HG02884 (cell line): Measurements from ENCODE around the gene B4GALT2.

Experiments
- ATAC-seq: cut with Tn5 transposase; IDR thresholded peaks from one replicate; pipeline ENCODE4 v1.9.1; 2021; ENCODE audit warnings: mild to moderate bottlenecking, moderate library complexity; ENCODE audit not compliant: unreplicated experiment

Gene B4GALT2

GRCh38 chr1:43978551-43979260 is at the start of gene B4GALT2:
B4GALT2 (plus strand) TSS chr1:43979210; CDS start chr1:43981161, 1,951 bp downstream.
- ATAC-seq = no peak

GRCh38 chr1:43930168-43930948 is 48.7 kb upstream of the B4GALT2 start:
- no peak for ATAC-seq

DNA sequence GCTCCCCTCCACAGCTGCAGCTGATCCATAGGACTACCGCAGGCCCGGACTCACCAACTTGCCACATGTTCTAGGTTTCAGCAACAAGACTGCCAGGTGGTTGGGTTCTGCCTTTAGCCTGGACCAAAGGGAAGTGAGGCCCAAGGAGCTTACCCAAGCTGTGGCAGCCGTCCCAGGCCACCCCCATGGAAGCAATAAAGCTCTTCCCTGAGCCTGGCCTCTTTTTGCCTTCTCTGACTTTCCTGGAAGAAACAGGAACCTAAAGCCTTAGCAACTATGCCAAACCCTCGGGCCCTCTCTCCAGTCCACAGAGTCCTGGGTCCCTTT is 48.1 kb upstream of the B4GALT2 start:
- no peak for ATAC-seq

DNA sequence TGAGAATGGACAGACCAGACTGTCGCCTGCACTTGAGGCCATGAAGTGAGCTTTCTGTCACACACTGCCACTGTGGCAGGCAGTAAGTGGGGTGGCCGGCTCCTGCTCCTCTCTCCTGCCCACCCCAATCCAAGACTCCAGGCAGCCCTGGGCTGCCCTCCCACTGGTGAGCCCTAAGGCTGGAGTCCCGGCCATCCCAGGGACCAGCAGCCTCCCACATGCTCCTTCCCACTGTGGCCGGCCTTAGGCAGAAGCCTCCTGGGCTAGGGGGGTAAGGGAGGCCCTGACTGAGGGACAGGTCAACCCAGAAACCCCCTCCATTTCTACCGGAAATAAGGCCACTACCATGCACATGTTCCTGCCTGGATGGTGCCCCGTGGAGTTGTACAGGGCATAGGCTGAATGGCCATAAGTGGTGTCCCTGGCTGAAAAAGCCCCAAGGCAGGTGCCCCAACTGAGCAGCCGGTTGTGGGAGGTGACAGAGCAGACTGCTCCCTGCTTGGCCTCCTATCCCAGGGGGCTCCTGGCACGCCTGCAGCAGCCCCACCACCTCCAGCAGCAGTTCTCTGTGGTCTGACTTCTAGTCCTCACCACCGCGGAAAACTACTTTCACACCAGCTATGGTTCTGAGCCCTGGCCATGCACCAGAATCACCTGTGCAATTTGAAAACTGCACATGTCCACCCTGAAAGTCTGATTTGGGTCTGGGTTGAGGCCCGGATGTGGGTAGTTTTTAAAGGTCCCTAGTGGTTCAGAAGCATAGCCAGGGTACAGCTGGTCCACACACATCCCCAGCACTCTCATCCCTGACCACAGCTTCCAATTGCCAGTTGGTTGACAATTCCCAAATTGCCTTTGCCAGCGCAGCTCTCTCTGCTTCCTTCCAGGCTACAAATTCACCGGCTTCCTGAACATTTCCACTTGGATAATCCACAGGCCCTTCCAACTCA is 47.0 kb upstream of the B4GALT2 start:
- ATAC-seq = no peak

GRCh38 chr1:43932786-43933385 is 46.1 kb upstream of the B4GALT2 start:
- ATAC-seq = no peak

GRCh38 chr1:43933386-43934100 is 45.5 kb upstream of the B4GALT2 start, which contains the start of gene ARTN:
ARTN (plus strand) TSS chr1:43933801; CDS start chr1:43935657, 1,856 bp downstream.
- no peak for ATAC-seq

DNA sequence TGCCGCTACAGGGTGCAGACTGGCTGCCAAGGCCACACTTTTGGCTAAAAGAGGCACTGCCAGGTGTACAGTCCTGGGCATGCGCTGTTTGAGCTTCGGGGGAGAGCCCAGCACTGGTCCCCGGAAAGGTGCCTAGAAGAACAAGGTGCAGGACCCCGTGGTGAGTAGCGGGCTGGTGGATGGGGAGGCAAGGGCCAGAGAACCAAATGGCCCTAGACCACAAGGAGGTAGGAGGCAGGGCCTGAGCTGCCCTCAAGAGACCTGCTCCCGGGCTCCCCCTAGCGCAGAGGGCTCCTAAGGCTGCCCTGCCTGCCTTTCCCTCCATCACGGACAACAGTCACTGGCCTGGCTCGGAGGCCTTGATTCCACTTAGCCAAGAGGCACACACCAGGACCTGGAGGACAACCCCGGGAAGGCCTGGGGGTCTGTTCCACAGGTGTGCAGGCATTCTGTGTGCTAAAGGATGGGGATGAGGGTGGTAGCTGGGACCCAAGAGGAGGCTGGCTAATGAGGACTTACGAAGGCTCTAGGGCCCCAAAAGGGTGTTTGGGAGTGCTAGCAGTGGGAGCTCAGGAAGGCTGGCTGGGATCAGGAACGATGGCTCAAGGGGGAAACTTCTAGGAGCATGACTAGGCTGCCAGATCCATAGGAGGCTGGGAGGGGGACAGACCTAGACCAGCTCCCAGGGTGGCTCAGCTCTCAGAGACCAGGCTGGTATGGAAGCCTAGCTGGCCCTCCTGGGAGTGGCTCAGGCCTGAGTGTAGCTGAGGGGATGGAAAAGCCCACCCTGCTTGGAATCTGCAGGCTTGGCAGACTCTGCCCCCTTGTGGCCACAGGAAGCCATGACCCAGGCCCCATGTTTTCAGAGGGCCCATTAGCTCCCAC is 44.7 kb upstream of the B4GALT2 start:
- ATAC-seq = no peak

- no peak for ATAC-seq
Measured at GRCh38 chr1:43934986-43935324, 44.1 kb upstream of the B4GALT2 start.

DNA sequence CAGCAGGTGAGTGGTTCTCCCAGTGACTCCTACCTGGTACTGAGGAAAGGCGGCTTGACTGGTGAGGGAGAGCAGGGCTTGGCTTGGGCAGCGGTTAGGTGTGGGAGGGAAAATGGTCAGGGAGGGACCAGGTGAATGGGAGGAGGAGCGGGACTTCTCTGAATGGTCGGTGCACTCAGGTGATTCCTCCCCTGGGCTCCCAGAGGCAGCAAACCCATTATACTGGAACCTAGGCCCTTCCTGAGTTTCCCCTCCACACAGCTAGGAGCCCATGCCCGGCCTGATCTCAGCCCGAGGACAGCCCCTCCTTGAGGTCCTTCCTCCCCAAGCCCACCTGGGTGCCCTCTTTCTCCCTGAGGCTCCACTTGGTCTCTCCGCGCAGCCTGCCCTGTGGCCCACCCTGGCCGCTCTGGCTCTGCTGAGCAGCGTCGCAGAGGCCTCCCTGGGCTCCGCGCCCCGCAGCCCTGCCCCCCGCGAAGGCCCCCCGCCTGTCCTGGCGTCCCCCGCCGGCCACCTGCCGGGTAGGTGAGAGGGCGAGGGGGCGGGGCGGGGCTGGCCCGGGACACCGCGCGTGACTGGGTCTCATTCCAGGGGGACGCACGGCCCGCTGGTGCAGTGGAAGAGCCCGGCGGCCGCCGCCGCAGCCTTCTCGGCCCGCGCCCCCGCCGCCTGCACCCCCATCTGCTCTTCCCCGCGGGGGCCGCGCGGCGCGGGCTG is 43.1 kb upstream of the B4GALT2 start:
- ATAC-seq = no peak

DNA sequence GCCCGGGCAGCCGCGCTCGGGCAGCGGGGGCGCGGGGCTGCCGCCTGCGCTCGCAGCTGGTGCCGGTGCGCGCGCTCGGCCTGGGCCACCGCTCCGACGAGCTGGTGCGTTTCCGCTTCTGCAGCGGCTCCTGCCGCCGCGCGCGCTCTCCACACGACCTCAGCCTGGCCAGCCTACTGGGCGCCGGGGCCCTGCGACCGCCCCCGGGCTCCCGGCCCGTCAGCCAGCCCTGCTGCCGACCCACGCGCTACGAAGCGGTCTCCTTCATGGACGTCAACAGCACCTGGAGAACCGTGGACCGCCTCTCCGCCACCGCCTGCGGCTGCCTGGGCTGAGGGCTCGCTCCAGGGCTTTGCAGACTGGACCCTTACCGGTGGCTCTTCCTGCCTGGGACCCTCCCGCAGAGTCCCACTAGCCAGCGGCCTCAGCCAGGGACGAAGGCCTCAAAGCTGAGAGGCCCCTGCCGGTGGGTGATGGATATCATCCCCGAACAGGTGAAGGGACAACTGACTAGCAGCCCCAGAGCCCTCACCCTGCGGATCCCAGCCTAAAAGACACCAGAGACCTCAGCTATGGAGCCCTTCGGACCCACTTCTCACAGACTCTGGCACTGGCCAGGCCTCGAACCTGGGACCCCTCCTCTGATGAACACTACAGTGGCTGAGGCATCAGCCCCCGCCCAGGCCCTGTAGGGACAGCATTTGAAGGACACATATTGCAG is 42.4 kb upstream of the B4GALT2 start:
- ATAC-seq = no peak

GRCh38 chr1:43937179-43937865 is 41.7 kb upstream of the B4GALT2 start:
- ATAC-seq = no peak

DNA sequence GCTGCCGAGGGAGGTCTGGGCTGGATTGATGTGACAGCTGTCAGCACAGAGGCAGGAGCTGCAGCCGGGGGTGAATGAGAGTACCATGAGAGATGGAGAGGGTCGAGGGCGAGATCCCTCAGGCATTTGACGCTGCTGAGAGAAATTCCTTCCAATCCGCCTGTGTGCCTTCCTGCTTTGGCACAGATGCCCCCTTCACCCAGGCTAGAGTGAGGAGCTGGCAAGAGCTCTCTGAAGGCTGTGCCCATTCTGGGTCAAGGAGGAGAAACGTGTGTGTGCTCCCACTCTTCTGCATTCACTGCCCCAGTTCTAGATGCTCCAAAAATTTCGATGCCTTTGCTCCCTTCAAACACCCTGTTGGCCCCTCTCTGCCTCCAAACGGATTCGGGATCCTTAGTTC is 40.6 kb upstream of the B4GALT2 start:
- no peak for ATAC-seq

DNA sequence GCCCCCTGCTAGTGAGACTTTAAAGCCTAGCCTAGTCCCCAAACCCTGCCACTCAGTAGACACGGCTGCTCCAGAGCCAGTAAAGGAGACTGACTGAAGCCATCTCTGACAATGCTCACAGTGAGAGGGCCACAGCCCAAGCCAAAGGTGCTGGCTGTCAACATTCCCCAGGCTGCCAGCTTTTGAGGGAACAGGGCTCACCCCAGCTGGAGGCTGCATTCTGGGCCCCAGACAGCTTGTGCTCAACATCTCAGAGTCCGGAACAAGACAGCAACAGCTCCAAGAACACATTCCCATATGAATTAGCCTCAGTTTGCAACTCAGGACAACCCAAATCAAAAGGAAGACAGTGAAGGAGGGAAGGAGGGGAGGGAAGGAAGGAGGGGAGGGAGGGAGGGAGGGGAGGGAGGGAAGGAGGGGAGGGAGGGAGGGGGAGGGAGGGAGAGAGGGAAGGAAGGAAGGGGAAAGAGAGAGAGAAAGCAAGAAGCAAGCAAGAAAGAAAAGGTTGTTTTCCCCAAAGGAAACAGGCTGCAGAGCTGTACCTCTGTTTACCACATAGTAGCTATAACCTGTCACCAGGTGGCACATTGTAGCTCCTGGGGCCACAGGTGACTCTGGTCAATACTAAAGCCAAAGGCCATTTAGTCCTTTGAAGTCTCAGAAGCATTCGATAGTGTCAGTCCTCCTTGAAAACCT is 40.0 kb upstream of the B4GALT2 start:
- no peak for ATAC-seq

GRCh38 chr1:43942411-43942810 is 36.6 kb upstream of the B4GALT2 start:
- ATAC-seq = no peak

GRCh38 chr1:43944860-43945259 is 34.1 kb upstream of the B4GALT2 start:
- no peak for ATAC-seq

- no peak for ATAC-seq
Measured at GRCh38 chr1:43945674-43946235, 33.3 kb upstream of the B4GALT2 start.
